A172 (cell line): ENCODE measurements around the gene MARCHF2. TPM values are rescaled to one million over a fixed set of nuclear protein-coding genes. Genes with fewer than 3 reads are reported as not detected.

Experiments used
- DNase-seq: peaks from one replicate; pipeline ENCODE4 v3.0.0-alpha.2; 2015; ENCODE audit warnings: low spot score
- total RNA-seq: library from RNA; depleted of rRNA; stranded (reverse); fragments of >200 nt; shearing (Covaris generic); gene quantifications from 2 replicates; pipeline ENCODE4 v1.2.3, GENCODE V29; 2014; rRNA removed

The MARCHF2 gene
- total RNA-seq, 1 experiment from 2014 or later, result 80.8 TPM

DNA sequence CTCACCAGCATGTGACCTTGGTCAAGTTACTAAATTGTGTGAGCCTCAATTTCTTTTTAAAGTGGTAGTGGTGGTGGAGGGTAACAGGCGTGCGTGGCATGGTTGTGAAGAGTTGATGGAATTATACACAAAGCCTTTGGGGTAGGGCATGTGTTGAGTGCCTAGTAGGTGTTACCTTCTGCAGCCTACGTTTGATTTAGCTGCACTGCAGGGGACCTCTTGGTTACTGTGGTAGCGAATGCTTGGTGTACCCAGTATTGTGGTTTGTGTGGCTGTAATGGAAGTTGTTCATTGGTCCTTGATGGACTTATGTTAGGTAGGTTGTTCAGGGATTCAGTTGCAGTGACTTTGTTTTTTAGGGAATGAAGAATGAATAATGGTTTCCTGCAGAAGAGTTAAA lies 64.8 kb downstream of the MARCHF2 start:
- DNase-seq, result no peak

DNA sequence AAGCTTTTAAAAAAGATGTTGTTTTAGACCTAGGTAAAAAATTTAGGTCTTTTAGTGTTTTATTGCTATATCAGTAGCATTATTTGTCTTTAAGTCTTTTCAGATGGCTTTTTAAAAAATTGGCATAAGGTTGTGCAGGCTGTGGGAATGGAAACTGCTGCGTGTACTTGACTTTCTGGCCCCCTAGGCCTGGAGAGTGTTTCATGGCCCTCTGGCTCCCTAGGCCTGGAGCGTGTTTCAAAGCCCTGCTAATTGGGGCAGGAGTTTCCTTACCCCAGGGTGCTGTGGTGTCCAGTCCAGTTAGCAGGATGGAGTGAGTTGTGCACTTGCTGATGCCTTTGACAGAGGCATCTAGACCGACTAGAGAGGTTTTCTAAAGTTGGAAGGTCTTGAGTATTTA lies 65.5 kb downstream of the MARCHF2 start:
- DNase-seq, result no peak

DNA sequence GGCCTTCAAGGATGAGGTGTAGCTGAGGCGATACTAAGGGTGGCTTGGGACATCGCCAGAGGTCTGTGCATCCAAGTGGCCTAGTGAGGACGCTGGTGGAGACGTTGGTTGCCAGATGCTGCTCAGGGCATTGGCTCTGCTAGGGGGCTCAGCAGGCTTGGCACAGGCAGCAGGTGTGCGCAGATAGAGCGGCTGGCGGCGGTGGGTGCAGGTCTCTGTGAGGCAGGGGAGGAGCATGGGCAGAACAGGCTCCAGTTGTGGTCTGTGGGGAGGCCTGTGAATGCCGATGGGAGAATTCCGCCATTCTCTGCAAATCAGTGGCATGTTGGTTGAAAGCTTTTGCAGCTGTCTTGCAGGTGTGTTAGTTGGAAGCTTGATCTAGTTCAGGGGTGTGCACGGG lies 68.1 kb downstream of the MARCHF2 start:
- DNase-seq, result no peak

- DNase-seq, result no peak
These were observed 68.5 kb downstream of the MARCHF2 start for GRCh38 chr19:8481616-8482015.

DNA sequence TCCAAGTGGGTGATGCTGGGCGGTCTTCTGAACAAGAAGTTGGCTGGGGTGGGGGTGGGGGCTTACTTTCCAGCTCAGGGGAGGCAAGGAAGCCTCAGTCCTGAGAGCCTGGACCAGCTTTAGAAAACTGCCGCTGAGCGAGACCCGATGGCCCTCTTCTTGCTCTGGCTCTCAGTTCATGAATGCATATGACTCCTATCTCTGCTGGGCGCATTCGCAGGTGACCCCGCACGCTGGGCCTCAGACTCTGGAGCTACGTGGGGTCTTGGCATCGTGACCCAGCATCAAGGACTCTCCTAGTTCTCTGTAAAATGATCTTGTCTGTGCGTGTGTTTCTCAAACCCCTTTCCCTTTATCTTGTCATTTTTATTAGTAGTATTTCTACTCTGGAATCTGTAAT lies 69.6 kb downstream of the MARCHF2 start:
- no peak for DNase-seq

- no peak for DNase-seq
These were observed 70.1 kb downstream of the MARCHF2 start for GRCh38 chr19:8483165-8483564.

GRCh38 chr19:8484331-8484894 lies 71.3 kb downstream of the MARCHF2 start:
- no peak for DNase-seq

GRCh38 chr19:8485561-8486371 lies 72.7 kb downstream of the MARCHF2 start:
- no peak for DNase-seq

DNA sequence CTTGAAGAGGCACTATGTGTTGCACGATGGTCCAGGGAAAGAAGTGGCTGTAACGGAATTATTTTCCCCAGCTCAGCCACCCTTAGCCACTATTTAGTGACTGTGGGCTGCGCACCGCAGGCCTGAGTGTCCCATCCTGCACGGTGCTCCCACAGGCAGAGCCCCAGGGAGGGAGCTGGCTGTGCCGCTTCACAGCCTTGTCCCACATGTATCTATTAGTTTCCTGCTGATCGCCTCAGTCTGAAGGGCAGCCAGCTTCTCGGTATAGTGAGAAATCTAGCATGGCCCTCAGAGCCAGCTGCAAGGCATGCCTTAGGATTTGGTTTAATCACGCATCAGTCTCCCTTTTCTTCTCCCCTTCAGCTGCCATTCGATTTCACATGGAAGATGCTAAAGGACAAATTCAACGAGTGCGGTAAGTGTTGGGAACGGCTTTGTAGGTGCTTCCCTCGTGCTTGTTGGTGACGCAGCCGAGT lies 73.6 kb downstream of the MARCHF2 start:
- no peak for DNase-seq

- DNase-seq, result no peak
These were observed 74.2 kb downstream of the MARCHF2 start for GRCh38 chr19:8487137-8487851.

GRCh38 chr19:8488365-8488764 lies 75.3 kb downstream of the MARCHF2 start:
- no peak for DNase-seq

Other genes with a start within 250 kb of the MARCHF2 start
- 18.3 and 19.7 TPM in 2 replicates for gene CERS4, start 203.9 kb upstream of the MARCHF2 start, total RNA-seq
- 53.1 and 70.6 TPM in 2 replicates for gene CD320, start 104.9 kb upstream of the MARCHF2 start, total RNA-seq
- gene NDUFA7, start 91.9 kb upstream of the MARCHF2 start, total RNA-seq, result 31.8 and 71.4 TPM in 2 replicates
- gene RPS28, start 91.8 kb upstream of the MARCHF2 start, total RNA-seq, result 193 and 479 TPM in 2 replicates
- gene KANK3, start 70.0 kb upstream of the MARCHF2 start, total RNA-seq, result 1.0 and 1.2 TPM in 2 replicates
- gene ANGPTL4, start 49.1 kb upstream of the MARCHF2 start, total RNA-seq, result not detected in 2 replicates
- gene RAB11B, start 22.9 kb upstream of the MARCHF2 start, total RNA-seq, result 3.1 and 8.0 TPM in 2 replicates
- gene HNRNPM, start 31.7 kb downstream of the MARCHF2 start, total RNA-seq, result 97.9 and 102 TPM in 2 replicates
- gene PRAM1, start 89.3 kb downstream of the MARCHF2 start, total RNA-seq, result not detected in 2 replicates
- 3.4 and 17.7 TPM in 2 replicates for gene ZNF414, start 100.9 kb downstream of the MARCHF2 start, total RNA-seq
- 0.02 TPM in 1 of 2 replicates, not detected in the other for gene MYO1F, start 164.1 kb downstream of the MARCHF2 start, total RNA-seq
- gene ADAMTS10, start 197.4 kb downstream of the MARCHF2 start, total RNA-seq, result 7.7 and 8.1 TPM in 2 replicates
- not detected in 2 replicates for gene NFILZ, start 217.3 kb downstream of the MARCHF2 start, total RNA-seq